H1 (cell line): ENCODE results near the gene PHRF1. TPM values are rescaled to one million over a fixed set of nuclear protein-coding genes. Genes with fewer than 3 reads are reported as not detected.
A peak's percentile ranks its signal among the peaks of the same experiment; 100 is the strongest.

Source experiments
- microRNA counts: library from miRNA; unstranded; fragments of <30 nt; microRNA quantifications from one replicate; lab custom pipeline; 2015
- microRNA-seq, 2 experiments: library from miRNA; unstranded; fragments of <30 nt; microRNA quantifications; one replicate each; pipeline versions ENCODE4 to v1.2.0, GENCODE V29; 2016 to 2020; ENCODE audit warnings: borderline microRNAs expressed in 2 of 2, borderline number of aligned reads in 2 of 2, borderline replicate concordance in 1 of 2
- polyA plus RNA-seq, 7 experiments: library from polyadenylated mRNA; depleted of rRNA in 3 of 7; stranded (reverse) in 5 of 7; unstranded in 2 of 7; fragments of >200 nt in 5 of 7; fragments of 200-250 nt in 2 of 7; gene quantifications; 1 replicate in 5 of 7; 2 replicates in 1 of 7; 4 replicates in 1 of 7; pipeline versions ENCODE4 v1.2.1 to v1.2.3, GENCODE V29; 2011 to 2013; ENCODE audit warnings: missing spikeins in 2 of 7, mixed read lengths in 2 of 7
- small RNA-seq: library from polyadenylated mRNA; stranded (forward); fragments of <200 nt; extraction: miRNeasy Mini kit (QIAGEN cat#:217004); gene quantifications from one replicate; pipeline ENCODE3, GENCODE V24; 2013; ENCODE audit not compliant: insufficient read depth
- total RNA-seq: library from RNA; stranded (reverse); fragmentation: NEBNext Ultra II Directional; extraction: Animal tissue kit (Norgen Biotek cat#: 25700); gene quantifications from 2 replicates; pipeline ENCODE4 v1.2.1, GENCODE V29; 2021

The PHRF1 gene
- total and polyA plus RNA-seq, 2 of the 8 experiments (the other 6 are each of a cell fraction or from before 2014, with no cell fraction given), result 13.4 to 37.3 TPM

MicroRNAs encoded within 50 kb of the gene (microRNA counts, 767-probe panel; counts per million panel counts)
- 879 counts per million, percentile 95 among the panel's probes with 10 or more counts for microRNA hsa-miR-210 (lab: Ali Mortazavi, UCI)

Small RNA genes within 50 kb of the gene (microRNA-seq; reads per million reads assigned to microRNA genes)
- gene MIR210, result 37.8 to 71.5 reads per million in 2 experiments

Small RNA genes within 50 kb of the gene (small RNA-seq; reads per million reads assigned to genes)
- gene MIR210, result 233 reads per million, percentile 98 among the genes with 10 or more reads in this experiment

Other genes starting within 250 kb of the PHRF1 start
- 76.3 and 89.0 TPM in 2 replicates for gene B4GALNT4, start 207.0 kb upstream of the PHRF1 start, total RNA-seq
- 40.9 and 69.4 TPM in 2 replicates for gene B4GALNT4, start 207.0 kb upstream of the PHRF1 start, polyA plus RNA-seq (2011; rRNA removed)
- gene PKP3, start 182.3 kb upstream of the PHRF1 start, total RNA-seq, result 28.5 and 28.7 TPM in 2 replicates
- gene PKP3, start 182.3 kb upstream of the PHRF1 start, polyA plus RNA-seq (2011; rRNA removed), result 16.7 and 28.0 TPM in 2 replicates
- 66.3 and 68.9 TPM in 2 replicates for gene SIGIRR, start 161.5 kb upstream of the PHRF1 start, total RNA-seq
- 55.2 and 94.2 TPM in 2 replicates for gene SIGIRR, start 161.5 kb upstream of the PHRF1 start, polyA plus RNA-seq (2011; rRNA removed)
- gene ANO9, start 134.5 kb upstream of the PHRF1 start, total RNA-seq, result 18.0 and 20.0 TPM in 2 replicates
- gene ANO9, start 134.5 kb upstream of the PHRF1 start, polyA plus RNA-seq (2011; rRNA removed), result 20.7 and 24.6 TPM in 2 replicates
- 48.7 and 52.4 TPM in 2 replicates for gene PTDSS2, start 126.2 kb upstream of the PHRF1 start, total RNA-seq
- 68.2 and 108 TPM in 2 replicates for gene PTDSS2, start 126.2 kb upstream of the PHRF1 start, polyA plus RNA-seq (2011; rRNA removed)
- 49.8 and 53.4 TPM in 2 replicates for gene RNH1, start 69.2 kb upstream of the PHRF1 start, total RNA-seq
- 48.7 and 86.4 TPM in 2 replicates for gene RNH1, start 69.2 kb upstream of the PHRF1 start, polyA plus RNA-seq (2011; rRNA removed)
- 54.7 and 60.9 TPM in 2 replicates for gene HRAS, start 40.9 kb upstream of the PHRF1 start, total RNA-seq
- 44.3 and 63.4 TPM in 2 replicates for gene HRAS, start 40.9 kb upstream of the PHRF1 start, polyA plus RNA-seq (2011; rRNA removed)
- gene LRRC56, start 38.9 kb upstream of the PHRF1 start, total RNA-seq, result 1.9 and 2.1 TPM in 2 replicates
- gene LRRC56, start 38.9 kb upstream of the PHRF1 start, polyA plus RNA-seq (2011; rRNA removed), result 0.94 and 1.6 TPM in 2 replicates
- gene LMNTD2, start 15.7 kb upstream of the PHRF1 start, total RNA-seq, result 2.6 and 3.1 TPM in 2 replicates
- gene LMNTD2, start 15.7 kb upstream of the PHRF1 start, polyA plus RNA-seq (2011; rRNA removed), result 1.6 and 3.6 TPM in 2 replicates
- gene RASSF7, start 15.5 kb upstream of the PHRF1 start, total RNA-seq, result 20.6 and 22.3 TPM in 2 replicates
- gene RASSF7, start 15.5 kb upstream of the PHRF1 start, polyA plus RNA-seq (2011; rRNA removed), result 43.9 and 60.6 TPM in 2 replicates
- 9.4 and 9.6 TPM in 2 replicates for gene IRF7, start 39.5 kb downstream of the PHRF1 start, total RNA-seq
- gene IRF7, start 39.5 kb downstream of the PHRF1 start, polyA plus RNA-seq (2011; rRNA removed), result 9.1 and 12.8 TPM in 2 replicates
- 0.11 TPM in 1 of 2 replicates, not detected in the other for gene CDHR5, start 48.5 kb downstream of the PHRF1 start, total RNA-seq
- gene CDHR5, start 48.5 kb downstream of the PHRF1 start, polyA plus RNA-seq (2011; rRNA removed), result 0.02 TPM in 1 of 2 replicates, not detected in the other
- gene SCT, start 50.7 kb downstream of the PHRF1 start, total RNA-seq, result 2.0 and 2.2 TPM in 2 replicates
- 1.7 and 3.7 TPM in 2 replicates for gene SCT, start 50.7 kb downstream of the PHRF1 start, polyA plus RNA-seq (2011; rRNA removed)
- gene DRD4, start 60.8 kb downstream of the PHRF1 start, total RNA-seq, result 3.3 and 3.4 TPM in 2 replicates
- 4.9 and 9.7 TPM in 2 replicates for gene DRD4, start 60.8 kb downstream of the PHRF1 start, polyA plus RNA-seq (2011; rRNA removed)
- 53.7 and 58.4 TPM in 2 replicates for gene DEAF1, start 118.8 kb downstream of the PHRF1 start, total RNA-seq
- gene DEAF1, start 118.8 kb downstream of the PHRF1 start, polyA plus RNA-seq (2011; rRNA removed), result 47.3 and 64.7 TPM in 2 replicates
- gene TMEM80, start 119.3 kb downstream of the PHRF1 start, total RNA-seq, result 7.3 and 8.0 TPM in 2 replicates
- 16.3 and 21.4 TPM in 2 replicates for gene TMEM80, start 119.3 kb downstream of the PHRF1 start, polyA plus RNA-seq (2011; rRNA removed)
- 38.5 and 44.3 TPM in 2 replicates for gene EPS8L2, start 129.8 kb downstream of the PHRF1 start, total RNA-seq
- gene EPS8L2, start 129.8 kb downstream of the PHRF1 start, polyA plus RNA-seq (2011; rRNA removed), result 57.0 and 65.3 TPM in 2 replicates
- gene TALDO1, start 171.0 kb downstream of the PHRF1 start, total RNA-seq, result 302 and 308 TPM in 2 replicates
- gene TALDO1, start 171.0 kb downstream of the PHRF1 start, polyA plus RNA-seq (2011; rRNA removed), result 265 and 293 TPM in 2 replicates
- 47.5 and 54.9 TPM in 2 replicates for gene GATD1, start 201.0 kb downstream of the PHRF1 start, total RNA-seq
- 54.8 and 101 TPM in 2 replicates for gene GATD1, start 201.0 kb downstream of the PHRF1 start, polyA plus RNA-seq (2011; rRNA removed)
- 5.0 and 5.7 TPM in 2 replicates for gene CEND1, start 213.6 kb downstream of the PHRF1 start, total RNA-seq
- 0.82 and 1.3 TPM in 2 replicates for gene CEND1, start 213.6 kb downstream of the PHRF1 start, polyA plus RNA-seq (2011; rRNA removed)
- 48.0 and 54.3 TPM in 2 replicates for gene SLC25A22, start 221.8 kb downstream of the PHRF1 start, total RNA-seq
- 31.5 and 52.0 TPM in 2 replicates for gene SLC25A22, start 221.8 kb downstream of the PHRF1 start, polyA plus RNA-seq (2011; rRNA removed)
- gene PIDD1, start 228.8 kb downstream of the PHRF1 start, total RNA-seq, result 18.9 and 24.9 TPM in 2 replicates
- gene PIDD1, start 228.8 kb downstream of the PHRF1 start, polyA plus RNA-seq (2011; rRNA removed), result 26.1 and 51.4 TPM in 2 replicates
- 2,084 and 2,106 TPM in 2 replicates for gene RPLP2, start 233.5 kb downstream of the PHRF1 start, total RNA-seq
- 1,789 and 2,639 TPM in 2 replicates for gene RPLP2, start 233.5 kb downstream of the PHRF1 start, polyA plus RNA-seq (2011; rRNA removed)
- gene PNPLA2, start 242.4 kb downstream of the PHRF1 start, total RNA-seq, result 62.1 and 62.2 TPM in 2 replicates
- 30.9 and 63.7 TPM in 2 replicates for gene PNPLA2, start 242.4 kb downstream of the PHRF1 start, polyA plus RNA-seq (2011; rRNA removed)